ENCODE results near the gene DPP6. TPM values are rescaled to one million over a fixed set of nuclear protein-coding genes. Genes with fewer than 3 reads are reported as not detected.
A peak's percentile ranks its signal among the peaks of the same experiment; 100 is the strongest.

Gene DPP6
- total RNA-seq, 1 donor from 2014 or later, result 0.39 TPM

DNA sequence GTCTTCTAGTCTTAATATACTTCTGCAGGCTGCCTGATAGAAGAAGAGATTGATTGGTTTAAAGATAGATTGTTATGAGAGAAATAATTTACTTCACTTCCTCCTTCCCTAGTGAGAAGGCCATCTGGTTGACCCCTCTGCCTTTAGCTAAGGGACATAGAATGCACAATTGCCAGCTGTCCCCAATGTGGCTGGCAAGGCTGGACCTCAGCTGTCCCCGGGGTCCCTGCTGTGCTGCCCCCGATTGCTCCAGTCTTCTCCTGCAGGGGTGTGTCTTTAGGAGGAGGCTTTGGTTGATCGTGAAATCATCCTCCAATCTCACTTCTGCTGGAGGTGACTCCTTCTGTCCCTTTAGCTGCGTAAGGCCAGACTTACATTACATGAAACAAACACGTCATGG, 388.5 kb downstream of the DPP6 start:
- Histone ChIP-seq H3K36me3 (no peaks in the 10 kb centered on the region), H4K20me1 (ENCODE audit: low read depth) (no peaks in the 10 kb centered on the region), H2AFZ (replicated peaks) (no peak overlapping the region), H3K9ac (no peak overlapping the region), H3K27me3 (no peaks in the 10 kb centered on the region), H3K79me2 (ENCODE audit: low read depth) (no peaks in the 10 kb centered on the region), H3F3A (ENCODE audit: low read depth) (no peaks in the 10 kb centered on the region), H3K4me2 (no peak overlapping the region), H3K4me3 (no peak overlapping the region), H3K9me3 (ENCODE audit: low read depth) (no peaks in the 10 kb centered on the region), H3K27ac (no peak overlapping the region), H3K4me1 (peaks cover 9% of the 10 kb centered on the region)
- H3K4me1 Mint-ChIP-seq, result peaks cover 5% of the 10 kb centered on the region
- no peak overlapping the region for H3K4me3 Mint-ChIP-seq
- DNase-seq (ENCODE audit: low spot score), result no peak
- H3K27me3 Mint-ChIP-seq (ENCODE audit: insufficient read depth, low read depth), result peaks cover 2% of the 10 kb centered on the region
- H3K36me3 Mint-ChIP-seq, result no peaks in the 10 kb centered on the region
- no peak overlapping the region for H3K27ac Mint-ChIP-seq
- H3K9me3 Mint-ChIP-seq, result peaks cover 3% of the 10 kb centered on the region
- TF ChIP-seq, protein P1, sequence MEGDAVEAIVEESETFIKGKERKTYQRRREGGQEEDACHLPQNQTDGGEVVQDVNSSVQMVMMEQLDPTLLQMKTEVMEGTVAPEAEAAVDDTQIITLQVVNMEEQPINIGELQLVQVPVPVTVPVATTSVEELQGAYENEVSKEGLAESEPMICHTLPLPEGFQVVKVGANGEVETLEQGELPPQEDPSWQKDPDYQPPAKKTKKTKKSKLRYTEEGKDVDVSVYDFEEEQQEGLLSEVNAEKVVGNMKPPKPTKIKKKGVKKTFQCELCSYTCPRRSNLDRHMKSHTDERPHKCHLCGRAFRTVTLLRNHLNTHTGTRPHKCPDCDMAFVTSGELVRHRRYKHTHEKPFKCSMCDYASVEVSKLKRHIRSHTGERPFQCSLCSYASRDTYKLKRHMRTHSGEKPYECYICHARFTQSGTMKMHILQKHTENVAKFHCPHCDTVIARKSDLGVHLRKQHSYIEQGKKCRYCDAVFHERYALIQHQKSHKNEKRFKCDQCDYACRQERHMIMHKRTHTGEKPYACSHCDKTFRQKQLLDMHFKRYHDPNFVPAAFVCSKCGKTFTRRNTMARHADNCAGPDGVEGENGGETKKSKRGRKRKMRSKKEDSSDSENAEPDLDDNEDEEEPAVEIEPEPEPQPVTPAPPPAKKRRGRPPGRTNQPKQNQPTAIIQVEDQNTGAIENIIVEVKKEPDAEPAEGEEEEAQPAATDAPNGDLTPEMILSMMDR (IDR thresholded peaks at IDR 0.05), result no peak
- TF ChIP-seq EZH2phosphoT487 (IDR thresholded peaks at IDR 0.05) (no peak), EZH2 (IDR thresholded peaks at IDR 0.05) (no peak)

- H3K4me1 Mint-ChIP-seq, result peaks cover 5% of the 10 kb centered on the region
- Histone ChIP-seq H3K79me2 (ENCODE audit: low read depth) (no peaks in the 10 kb centered on the region), H3K36me3 (no peaks in the 10 kb centered on the region), H3K4me3 (no peak overlapping the region), H3K4me1 (peaks cover 9% of the 10 kb centered on the region), H3K9ac (no peak overlapping the region), H3K27me3 (no peaks in the 10 kb centered on the region), H4K20me1 (ENCODE audit: low read depth) (no peaks in the 10 kb centered on the region), H3F3A (ENCODE audit: low read depth) (no peaks in the 10 kb centered on the region), H3K27ac (no peak overlapping the region), H3K9me3 (ENCODE audit: low read depth) (no peaks in the 10 kb centered on the region), H3K4me2 (no peak overlapping the region), H2AFZ (replicated peaks) (no peak overlapping the region)
- no peaks in the 10 kb centered on the region for H3K36me3 Mint-ChIP-seq
- no peak for TF ChIP-seq EZH2 (IDR thresholded peaks at IDR 0.05)
- TF ChIP-seq, protein P1 (IDR thresholded peaks at IDR 0.05), result no peak
- no peak for TF ChIP-seq EZH2phosphoT487 (IDR thresholded peaks at IDR 0.05)
- H3K27ac Mint-ChIP-seq, result no peak overlapping the region
- DNase-seq (ENCODE audit: low spot score), result no peak
- no peak overlapping the region for H3K4me3 Mint-ChIP-seq
- peaks cover 2% of the 10 kb centered on the region for H3K27me3 Mint-ChIP-seq (ENCODE audit: insufficient read depth, low read depth)
- H3K9me3 Mint-ChIP-seq, result peaks cover 3% of the 10 kb centered on the region
Observed at GRCh38 chr7:154441811-154442210, 389.6 kb downstream of the DPP6 start.

- Histone ChIP-seq H3K9me3 (ENCODE audit: low read depth) (no peaks in the 10 kb centered on the region), H3K9ac (no peak overlapping the region), H2AFZ (replicated peaks) (no peak overlapping the region), H3K27ac (no peak overlapping the region), H3K4me2 (peak overlapping the region; percentile 42), H3K36me3 (no peaks in the 10 kb centered on the region), H4K20me1 (ENCODE audit: low read depth) (no peaks in the 10 kb centered on the region), H3K27me3 (no peaks in the 10 kb centered on the region), H3K79me2 (ENCODE audit: low read depth) (no peaks in the 10 kb centered on the region), H3K4me3 (no peak overlapping the region), H3F3A (ENCODE audit: low read depth) (no peaks in the 10 kb centered on the region), H3K4me1 (peaks cover 9% of the 10 kb centered on the region)
- H3K27me3 Mint-ChIP-seq (ENCODE audit: insufficient read depth, low read depth), result peaks cover 2% of the 10 kb centered on the region
- peak; percentile 32 for DNase-seq (ENCODE audit: low spot score)
- H3K4me3 Mint-ChIP-seq, result no peak overlapping the region
- TF ChIP-seq EZH2 (IDR thresholded peaks at IDR 0.05) (no peak), EZH2phosphoT487 (IDR thresholded peaks at IDR 0.05) (no peak)
- TF ChIP-seq, protein P1 (IDR thresholded peaks at IDR 0.05), result no peak
- peaks cover 5% of the 10 kb centered on the region for H3K4me1 Mint-ChIP-seq
- H3K9me3 Mint-ChIP-seq, result peaks cover 3% of the 10 kb centered on the region
- H3K27ac Mint-ChIP-seq, result no peak overlapping the region
- no peaks in the 10 kb centered on the region for H3K36me3 Mint-ChIP-seq
Observed at GRCh38 chr7:154442939-154443338, 390.7 kb downstream of the DPP6 start.

Data from neural progenitor cell (in vitro differentiated cells).